ENCODE results near the gene TACC3.

DNA sequence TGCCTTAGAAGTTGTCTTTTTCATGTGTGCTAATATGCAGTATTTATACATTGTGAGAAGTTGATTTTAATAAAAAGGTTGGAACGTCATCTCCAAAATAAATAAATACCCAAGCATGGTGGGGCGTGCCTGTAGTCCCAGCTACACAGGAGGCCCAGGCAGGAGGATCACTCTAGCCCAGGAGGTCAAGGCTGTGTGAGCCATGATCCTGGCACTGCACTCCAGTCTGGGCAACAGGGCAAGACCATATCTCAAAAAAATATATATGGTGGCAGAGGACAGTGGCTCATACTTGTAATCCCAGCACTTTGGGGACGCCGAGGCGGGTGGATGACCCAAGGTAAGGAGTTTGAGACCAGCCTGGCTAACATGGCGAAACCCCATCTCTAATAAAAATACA lies 15.6 kb upstream of the TACC3 start:
- TF ChIP-seq, protein P1, sequence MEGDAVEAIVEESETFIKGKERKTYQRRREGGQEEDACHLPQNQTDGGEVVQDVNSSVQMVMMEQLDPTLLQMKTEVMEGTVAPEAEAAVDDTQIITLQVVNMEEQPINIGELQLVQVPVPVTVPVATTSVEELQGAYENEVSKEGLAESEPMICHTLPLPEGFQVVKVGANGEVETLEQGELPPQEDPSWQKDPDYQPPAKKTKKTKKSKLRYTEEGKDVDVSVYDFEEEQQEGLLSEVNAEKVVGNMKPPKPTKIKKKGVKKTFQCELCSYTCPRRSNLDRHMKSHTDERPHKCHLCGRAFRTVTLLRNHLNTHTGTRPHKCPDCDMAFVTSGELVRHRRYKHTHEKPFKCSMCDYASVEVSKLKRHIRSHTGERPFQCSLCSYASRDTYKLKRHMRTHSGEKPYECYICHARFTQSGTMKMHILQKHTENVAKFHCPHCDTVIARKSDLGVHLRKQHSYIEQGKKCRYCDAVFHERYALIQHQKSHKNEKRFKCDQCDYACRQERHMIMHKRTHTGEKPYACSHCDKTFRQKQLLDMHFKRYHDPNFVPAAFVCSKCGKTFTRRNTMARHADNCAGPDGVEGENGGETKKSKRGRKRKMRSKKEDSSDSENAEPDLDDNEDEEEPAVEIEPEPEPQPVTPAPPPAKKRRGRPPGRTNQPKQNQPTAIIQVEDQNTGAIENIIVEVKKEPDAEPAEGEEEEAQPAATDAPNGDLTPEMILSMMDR (IDR thresholded peaks at IDR 0.05) = no peak
- TF ChIP-seq SP1 (CRISPR knock-in tag; conservative IDR thresholded peaks at IDR 0.05) = no peak
- TF ChIP-seq ZNF138 (CRISPR knock-in tag; conservative IDR thresholded peaks at IDR 0.05) = no peak
- TF ChIP-seq, protein P2, sequence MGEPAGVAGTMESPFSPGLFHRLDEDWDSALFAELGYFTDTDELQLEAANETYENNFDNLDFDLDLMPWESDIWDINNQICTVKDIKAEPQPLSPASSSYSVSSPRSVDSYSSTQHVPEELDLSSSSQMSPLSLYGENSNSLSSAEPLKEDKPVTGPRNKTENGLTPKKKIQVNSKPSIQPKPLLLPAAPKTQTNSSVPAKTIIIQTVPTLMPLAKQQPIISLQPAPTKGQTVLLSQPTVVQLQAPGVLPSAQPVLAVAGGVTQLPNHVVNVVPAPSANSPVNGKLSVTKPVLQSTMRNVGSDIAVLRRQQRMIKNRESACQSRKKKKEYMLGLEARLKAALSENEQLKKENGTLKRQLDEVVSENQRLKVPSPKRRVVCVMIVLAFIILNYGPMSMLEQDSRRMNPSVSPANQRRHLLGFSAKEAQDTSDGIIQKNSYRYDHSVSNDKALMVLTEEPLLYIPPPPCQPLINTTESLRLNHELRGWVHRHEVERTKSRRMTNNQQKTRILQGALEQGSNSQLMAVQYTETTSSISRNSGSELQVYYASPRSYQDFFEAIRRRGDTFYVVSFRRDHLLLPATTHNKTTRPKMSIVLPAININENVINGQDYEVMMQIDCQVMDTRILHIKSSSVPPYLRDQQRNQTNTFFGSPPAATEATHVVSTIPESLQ (CRISPR knock-in tag; IDR thresholded peaks at IDR 0.05) = no peak
- no peak for TF ChIP-seq ETV6 (CRISPR knock-in tag; IDR thresholded peaks at IDR 0.05)
- TF ChIP-seq PRRX2 (CRISPR knock-in tag; IDR thresholded peaks at IDR 0.05) = no peak

Data from WTC11 (cell line).